NCI-H748 (cell line): ENCODE results near the gene CD200R1.
"Not testable (repeated sequence)": the region's sequence is repeated elsewhere in the genome, so short reads cannot be mapped to it uniquely, and the experiment has no call there.

Experiments
- DNase-seq: peaks from one replicate; lab custom pipeline; 2025; ENCODE audit not compliant: unreplicated experiment; lab: John Stamatoyannopoulos, UW

CD200R1 gene

DNA sequence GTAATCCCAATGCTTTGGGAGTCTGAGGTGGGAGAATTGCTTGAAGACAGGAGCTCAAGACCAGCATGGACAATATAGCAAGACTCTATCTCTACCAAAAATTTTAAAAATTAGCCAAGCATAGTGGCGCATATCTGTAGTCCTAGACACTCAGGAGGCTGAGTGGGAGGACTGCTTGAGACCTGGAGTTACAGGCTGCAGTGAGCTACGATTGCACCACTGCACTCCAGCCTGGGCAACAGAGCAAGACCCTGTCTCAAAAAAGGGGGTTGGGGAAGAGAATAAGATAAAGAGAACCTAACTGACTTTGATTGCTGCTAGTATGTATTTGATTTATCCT is 755 bp downstream of the CD200R1 start:
- no peak for DNase-seq

- no peak for DNase-seq
These were observed 1.4 kb downstream of the CD200R1 start for GRCh38 chr3:112973325-112974177.

GRCh38 chr3:112972158-112972557 is 2.7 kb downstream of the CD200R1 start:
- DNase-seq = no peak

DNA sequence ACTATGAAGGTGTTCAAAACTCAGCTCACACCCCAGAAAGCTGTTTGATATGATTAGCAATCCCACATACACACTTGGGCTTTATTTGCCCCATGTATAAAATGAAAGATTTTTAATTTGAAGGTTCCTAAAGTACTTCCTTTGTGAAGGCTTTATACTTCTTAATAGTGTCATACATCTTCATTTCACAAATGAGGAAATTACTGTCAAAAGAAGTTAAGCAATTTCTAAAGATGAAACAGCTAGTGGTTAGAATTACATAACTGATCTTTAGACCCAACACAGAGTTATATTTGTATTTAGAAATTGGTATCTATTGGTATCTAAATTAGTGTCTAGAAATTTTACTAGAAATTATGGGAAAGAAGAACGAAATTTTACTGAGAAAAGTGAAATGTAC is 7.1 kb downstream of the CD200R1 start:
- DNase-seq = no peak

DNA sequence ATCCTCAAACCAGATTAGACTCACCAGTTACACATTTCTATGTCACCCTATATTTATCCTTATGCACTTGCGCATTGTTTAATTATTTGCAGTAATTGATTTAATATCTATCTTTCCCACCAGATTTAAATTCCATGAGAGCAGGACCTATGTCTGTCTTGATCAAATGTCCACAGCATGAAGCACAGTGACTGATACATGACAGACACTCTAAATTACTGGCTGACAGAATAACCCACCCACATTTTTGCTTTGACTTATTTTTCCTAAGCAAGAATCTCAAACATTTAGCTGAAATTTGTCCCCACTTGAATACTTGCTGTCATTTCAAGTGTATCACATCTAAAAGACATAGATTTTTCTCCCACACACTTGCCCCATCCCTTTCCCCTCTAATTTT is 7.5 kb downstream of the CD200R1 start:
- no peak for DNase-seq

GRCh38 chr3:112966633-112967032 is 8.3 kb downstream of the CD200R1 start:
- DNase-seq = no peak

- DNase-seq = no peak
These were observed 9.2 kb downstream of the CD200R1 start for GRCh38 chr3:112965656-112966055.

GRCh38 chr3:112963683-112964082 is 11.2 kb downstream of the CD200R1 start:
- DNase-seq = no peak

DNA sequence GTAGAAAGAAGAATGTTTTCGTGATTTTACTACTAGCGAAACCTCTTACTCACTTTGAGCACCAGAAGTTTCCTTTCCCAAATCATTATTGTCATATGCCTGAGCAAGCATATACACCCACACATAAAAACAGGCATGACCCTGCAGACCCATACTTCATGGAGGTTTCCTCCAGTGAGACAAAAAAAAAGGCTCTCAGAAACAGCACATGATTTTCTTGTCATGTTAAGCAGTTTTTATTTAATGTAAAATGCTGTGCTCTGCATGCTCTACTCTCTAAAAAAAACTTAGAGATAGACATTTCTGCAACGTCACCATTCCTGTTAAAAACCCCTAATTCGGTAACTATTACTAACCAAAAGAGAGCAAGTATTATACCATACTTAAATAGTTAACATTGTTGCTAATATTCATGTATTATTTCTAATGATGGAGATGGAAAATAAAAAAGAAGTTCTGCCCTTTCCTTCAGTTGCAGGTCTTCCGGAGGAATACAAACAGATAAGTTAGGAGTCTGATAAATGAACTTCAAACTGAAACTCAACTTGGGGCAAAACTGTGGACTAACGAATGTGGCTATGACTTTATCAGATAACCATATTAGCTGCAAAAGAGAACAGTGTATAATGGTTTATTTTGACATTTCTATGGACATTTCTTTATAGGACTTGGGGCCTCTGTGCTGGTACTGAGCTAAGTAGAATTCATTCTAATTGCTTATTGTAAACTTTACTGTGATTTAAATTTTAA is 15.9 kb downstream of the CD200R1 start:
- DNase-seq = no peak

- no peak for DNase-seq
These were observed 18.6 kb downstream of the CD200R1 start for GRCh38 chr3:112956351-112956750.

GRCh38 chr3:112948346-112948838 is 26.5 kb downstream of the CD200R1 start:
- no peak for DNase-seq

GRCh38 chr3:112931736-112932521 is 43.0 kb downstream of the CD200R1 start:
- no peak for DNase-seq

- DNase-seq = no peak
These were observed 44.1 kb downstream of the CD200R1 start for GRCh38 chr3:112930771-112931170.

DNA sequence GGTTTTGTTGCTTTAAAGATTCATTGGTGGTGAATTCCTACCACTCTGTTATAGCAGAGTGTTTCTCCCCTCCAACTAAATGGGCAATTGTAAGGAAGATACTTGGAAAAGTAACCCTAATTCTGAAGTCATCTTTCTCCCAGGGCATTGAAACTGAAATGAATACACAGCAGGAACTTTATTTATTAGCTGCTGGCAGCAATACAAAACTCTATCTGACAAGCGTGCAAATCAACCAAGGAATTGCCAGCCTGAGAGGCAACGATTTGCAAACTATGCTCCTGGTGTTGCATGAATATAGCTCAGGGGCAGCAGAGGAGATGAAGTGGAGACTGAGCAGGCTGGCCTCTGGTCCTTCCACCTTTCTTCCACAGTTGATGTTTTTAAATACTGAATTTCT is 48.9 kb downstream of the CD200R1 start:
- DNase-seq = no peak

DNA sequence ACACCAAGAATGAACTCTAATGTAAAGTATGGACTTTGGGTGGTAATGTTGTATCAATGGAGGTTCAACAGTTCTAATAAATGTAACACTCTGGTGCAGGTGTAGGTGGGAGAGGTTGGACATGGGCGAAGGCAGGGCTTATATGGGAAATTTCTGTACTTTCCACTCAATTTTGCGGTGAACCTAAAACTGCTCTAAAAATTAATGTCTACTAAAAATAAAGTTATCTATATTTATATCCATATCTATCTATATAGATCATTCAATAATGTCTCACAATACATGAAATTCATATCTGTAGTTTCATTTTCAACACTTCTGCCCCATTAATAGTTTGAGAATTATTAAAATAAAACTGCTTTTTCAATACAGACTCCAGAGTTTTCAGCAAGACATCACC is 49.3 kb downstream of the CD200R1 start:
- no peak for DNase-seq

- not testable (repeated sequence) for DNase-seq
These were observed 55.4 kb downstream of the CD200R1 start for GRCh38 chr3:112919541-112919940.

GRCh38 chr3:112908252-112908651 is 66.7 kb downstream of the CD200R1 start:
- no peak for DNase-seq

DNA sequence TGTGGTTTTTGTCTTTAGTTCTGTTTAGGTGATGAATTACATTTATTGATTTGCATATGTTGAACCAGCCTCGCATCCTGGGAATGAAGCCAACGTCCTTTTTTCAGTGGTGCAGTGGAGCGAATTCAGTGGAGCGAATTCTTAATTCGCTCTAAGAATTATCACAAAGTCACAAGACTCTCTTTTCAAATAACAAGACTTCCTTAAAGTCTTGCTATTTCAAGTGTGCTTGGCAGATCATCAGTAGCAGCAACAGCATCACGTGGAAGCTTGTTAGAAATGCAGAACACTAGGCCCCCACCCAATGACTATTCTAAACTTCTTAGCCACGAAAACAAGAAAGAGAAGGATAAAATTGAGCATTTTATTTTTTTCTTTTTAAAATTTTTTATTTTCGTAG is 70.1 kb downstream of the CD200R1 start:
- no peak for DNase-seq

- no peak for DNase-seq
These were observed 74.8 kb downstream of the CD200R1 start for GRCh38 chr3:112900113-112900512.

GRCh38 chr3:112897791-112898190 is 77.1 kb downstream of the CD200R1 start:
- DNase-seq = no peak

- no peak for DNase-seq
These were observed 80.6 kb downstream of the CD200R1 start for GRCh38 chr3:112894258-112894657.
